GM12875 (cell line): ENCODE measurements around the gene NUDT9.
"Not testable (repeated sequence)": the region's sequence is repeated elsewhere in the genome, so short reads cannot be mapped to it uniquely, and the experiment has no call there.

Experiments
- H3K4me3 ChIP-seq: one replicate; pipeline ENCODE4 v1.5.1; 2011; ENCODE audit warnings: low read depth, low read length, control low read depth
- TF ChIP-seq, protein P1 (sequence below): IDR thresholded peaks from 2 replicates; pipeline ENCODE4 v1.5.1; 2011; ENCODE audit warnings: low read depth, mild to moderate bottlenecking, control low read depth, inconsistent platforms, low read length, moderate library complexity, borderline replicate concordance; ENCODE audit not compliant: insufficient read depth

Gene NUDT9

GRCh38 chr4:87469390-87469789 lies 47.0 kb downstream of the NUDT9 start:
- TF ChIP-seq, protein P1, sequence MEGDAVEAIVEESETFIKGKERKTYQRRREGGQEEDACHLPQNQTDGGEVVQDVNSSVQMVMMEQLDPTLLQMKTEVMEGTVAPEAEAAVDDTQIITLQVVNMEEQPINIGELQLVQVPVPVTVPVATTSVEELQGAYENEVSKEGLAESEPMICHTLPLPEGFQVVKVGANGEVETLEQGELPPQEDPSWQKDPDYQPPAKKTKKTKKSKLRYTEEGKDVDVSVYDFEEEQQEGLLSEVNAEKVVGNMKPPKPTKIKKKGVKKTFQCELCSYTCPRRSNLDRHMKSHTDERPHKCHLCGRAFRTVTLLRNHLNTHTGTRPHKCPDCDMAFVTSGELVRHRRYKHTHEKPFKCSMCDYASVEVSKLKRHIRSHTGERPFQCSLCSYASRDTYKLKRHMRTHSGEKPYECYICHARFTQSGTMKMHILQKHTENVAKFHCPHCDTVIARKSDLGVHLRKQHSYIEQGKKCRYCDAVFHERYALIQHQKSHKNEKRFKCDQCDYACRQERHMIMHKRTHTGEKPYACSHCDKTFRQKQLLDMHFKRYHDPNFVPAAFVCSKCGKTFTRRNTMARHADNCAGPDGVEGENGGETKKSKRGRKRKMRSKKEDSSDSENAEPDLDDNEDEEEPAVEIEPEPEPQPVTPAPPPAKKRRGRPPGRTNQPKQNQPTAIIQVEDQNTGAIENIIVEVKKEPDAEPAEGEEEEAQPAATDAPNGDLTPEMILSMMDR: no peak
- no peak overlapping the region for H3K4me3 ChIP-seq

- H3K4me3 ChIP-seq: no peak overlapping the region
- TF ChIP-seq, protein P1: no peak
Measured at GRCh38 chr4:87476934-87477333, 54.6 kb downstream of the NUDT9 start.

DNA sequence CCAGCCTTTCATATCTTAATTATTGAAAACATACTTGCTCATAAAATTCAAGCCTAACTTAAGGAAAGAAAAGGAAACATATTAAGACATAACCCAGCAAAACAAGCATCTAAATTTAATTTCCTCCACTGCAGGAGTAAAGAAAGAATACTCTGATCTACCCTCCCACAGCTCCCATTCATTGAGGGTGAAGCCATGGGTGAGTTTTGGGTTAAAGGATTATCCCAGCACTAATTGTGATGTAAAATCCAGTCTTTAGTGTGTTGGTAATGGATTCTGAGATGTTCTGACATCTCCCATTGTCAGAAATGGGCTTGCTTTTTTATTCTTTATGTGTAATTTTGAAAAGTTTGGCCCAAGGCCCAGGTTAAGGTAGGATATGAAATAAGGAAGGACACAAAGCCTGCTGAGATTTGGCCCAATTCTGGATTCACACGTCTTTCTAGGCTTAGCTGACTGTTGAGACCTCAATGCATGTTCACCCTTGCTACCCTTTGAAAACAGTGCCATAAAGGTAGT lies 56.4 kb downstream of the NUDT9 start:
- no peak overlapping the region for H3K4me3 ChIP-seq
- TF ChIP-seq, protein P1: no peak

DNA sequence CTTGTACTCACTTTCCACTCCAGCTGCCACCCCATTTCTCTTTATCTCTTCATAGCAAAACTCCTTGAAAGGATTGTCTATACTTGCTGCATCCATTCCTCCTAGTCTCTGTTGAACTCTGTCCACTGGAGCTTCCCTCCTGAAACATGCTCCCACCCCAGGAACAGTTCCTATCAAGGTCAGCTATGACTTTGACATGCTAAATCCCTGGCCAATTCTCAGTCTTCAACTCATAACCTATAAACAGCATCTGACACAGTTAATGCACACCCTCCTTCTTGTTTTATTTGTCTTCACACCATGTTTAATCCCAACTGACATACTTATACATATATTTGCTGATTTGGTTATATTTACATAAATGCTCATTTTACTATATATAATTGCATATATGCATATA lies 59.0 kb downstream of the NUDT9 start:
- TF ChIP-seq, protein P1: no peak
- H3K4me3 ChIP-seq: no peak overlapping the region

GRCh38 chr4:87483247-87483646 lies 60.9 kb downstream of the NUDT9 start:
- H3K4me3 ChIP-seq: not testable (repeated sequence)

DNA sequence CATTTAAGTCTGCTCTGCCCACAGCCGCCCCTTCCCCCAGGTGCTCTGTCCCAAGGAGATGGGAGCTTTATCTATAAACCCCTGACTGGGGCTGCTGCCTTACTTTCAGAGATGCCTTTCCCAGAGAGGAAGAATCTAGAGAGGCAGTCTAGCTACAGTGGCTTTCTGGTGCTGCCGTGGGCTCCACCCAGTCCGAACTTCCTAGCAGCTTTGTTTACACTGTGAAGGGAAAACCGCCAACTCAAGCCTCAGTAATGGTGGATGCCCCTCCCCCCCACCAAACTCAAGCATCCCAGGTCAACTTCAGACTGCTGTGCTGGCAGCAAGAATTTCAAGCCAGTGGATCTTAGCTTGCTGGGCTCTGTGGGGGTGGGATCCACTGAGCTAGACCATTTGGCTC lies 66.3 kb downstream of the NUDT9 start:
- not testable (repeated sequence) for H3K4me3 ChIP-seq

GRCh38 chr4:87489678-87490077 lies 67.3 kb downstream of the NUDT9 start:
- TF ChIP-seq, protein P1: no peak
- no peak overlapping the region for H3K4me3 ChIP-seq

DNA sequence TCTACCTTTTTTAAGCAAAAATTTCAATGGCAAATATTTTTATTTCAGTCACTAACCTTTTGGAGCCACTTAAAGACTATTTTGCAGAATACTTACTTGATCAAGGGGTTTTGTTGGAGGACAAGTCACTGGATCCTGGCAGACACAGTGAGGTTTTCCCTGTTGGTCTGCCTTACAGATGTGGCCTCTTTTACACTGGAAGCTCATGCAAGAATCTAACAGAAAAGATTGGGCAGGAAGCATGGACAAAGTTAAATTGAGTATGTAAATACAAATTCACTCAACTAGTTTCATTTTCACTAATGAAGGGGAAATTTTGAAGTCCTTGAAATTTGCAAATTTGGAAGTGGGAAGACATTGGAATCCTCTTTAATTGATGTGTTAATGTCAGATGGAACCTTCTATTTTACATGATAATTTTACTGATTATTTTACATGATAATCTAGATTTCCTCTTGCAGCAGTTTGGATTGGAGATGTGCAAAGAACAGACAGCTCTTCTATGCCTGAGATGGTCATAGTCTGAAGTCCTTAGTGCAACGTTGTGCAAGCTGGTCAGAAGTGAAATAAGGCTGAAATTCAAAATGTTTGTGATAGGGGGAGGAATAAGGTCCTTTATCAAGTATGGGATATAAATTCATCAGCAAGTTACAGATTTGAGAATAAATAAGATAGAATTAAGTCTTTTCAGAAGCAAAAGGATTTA lies 68.4 kb downstream of the NUDT9 start:
- H3K4me3 ChIP-seq: no peak overlapping the region
- TF ChIP-seq, protein P1: no peak
